Lung (tissue), 12 donors: ENCODE data around the gene SND1. TPM values are rescaled to one million over a fixed set of nuclear protein-coding genes. Genes with fewer than 3 reads are reported as not detected.

ENCODE experiments used
- ATAC-seq: fragments of 200-7000 bp; cut with Tn5 transposase; one replicate; pipeline ENCODE4 v1.9.1; 2020; ENCODE audit warnings: moderate number of reproducible peaks; ENCODE audit not compliant: insufficient read depth, low FRiP score
- DNase-seq, 3 donors: peaks; one replicate each; pipeline ENCODE4 v3.0.0-alpha.2; 2013 to 2017
- H3K27ac ChIP-seq, 2 donors: one replicate each; pipeline ENCODE4 v1.5.1; 2013; ENCODE audit warnings: mild to moderate bottlenecking in 2 of 2, moderate library complexity in 2 of 2, control low read depth in 1 of 2, inconsistent platforms in 1 of 2, low read depth in 1 of 2, low read length in 1 of 2
- H3K27me3 ChIP-seq, 3 donors: one replicate each; pipeline ENCODE4 v1.5.1; 2013; ENCODE audit warnings: low read length in 2 of 3; ENCODE audit not compliant: control insufficient read depth in 3 of 3, insufficient read depth in 3 of 3
- H3K36me3 ChIP-seq, 4 donors: one replicate each; pipeline ENCODE4 v1.5.1; 2013; ENCODE audit warnings: low read length in 4 of 4, mild to moderate bottlenecking in 1 of 4, moderate library complexity in 1 of 4; ENCODE audit not compliant: control insufficient read depth in 4 of 4, insufficient read depth in 4 of 4
- H3K4me1 ChIP-seq, 5 donors: one replicate each; pipeline ENCODE4 v1.5.1; 2013; ENCODE audit warnings: low read length in 5 of 5, mild to moderate bottlenecking in 2 of 5, moderate library complexity in 1 of 5; ENCODE audit not compliant: control insufficient read depth in 5 of 5, insufficient read depth in 5 of 5
- H3K4me3 ChIP-seq: one replicate; pipeline ENCODE4 v1.5.1; 2013; ENCODE audit warnings: mild to moderate bottlenecking, control low read depth, moderate library complexity
- H3K9ac ChIP-seq, 2 donors: one replicate each; pipeline ENCODE4 v1.5.1; 2013; ENCODE audit warnings: low read length in 2 of 2, control low read depth in 1 of 2; ENCODE audit not compliant: insufficient read depth in 1 of 2
- H3K9me3 ChIP-seq, 4 donors: one replicate each; pipeline ENCODE4 v1.5.1; 2013; ENCODE audit warnings: low read length in 3 of 4, mild to moderate bottlenecking in 1 of 4, moderate library complexity in 1 of 4; ENCODE audit not compliant: control insufficient read depth in 4 of 4, insufficient read depth in 3 of 4
- CTCF ChIP-seq: IDR thresholded peaks from 2 replicates; pipeline ENCODE4 v1.5.1; 2012; ENCODE audit warnings: mild to moderate bottlenecking; ENCODE audit errors: control extremely low read depth, extremely low read depth
- WGBS, 2 donors: extraction: QIAGEN DNeasy Blood & Tissue Kit; methylation state at CpG; one replicate each; pipeline ENCODE4 v1.1.7; 2013; 5-methylcytosine and 5-hydroxymethylcytosine counted together
- polyA plus RNA-seq, 2 donors: library from polyadenylated mRNA; stranded (reverse); fragments of 200-250 nt; gene quantifications; one replicate each; pipeline ENCODE4 v1.2.1, GENCODE V29; 2013
- total RNA-seq, 2 donors: library from RNA; depleted of rRNA in 1 of 2; stranded (reverse); fragments of >200 nt in 1 of 2; gene quantifications; one replicate each; pipeline ENCODE4 v1.2.1, GENCODE V29; 2014 to 2021
- donor health status: control.
- donor health status: control.
- donor health status: Bipolar disorder and iron deficiency.
- donor health status: healthy.
- donor health status: DM: yes; HTN: yes; CAD: no.

SND1 gene
- total and polyA plus RNA-seq, 4 donors: 94.5 to 210 (median 137) TPM

GRCh38 chr7:127821146-127821545 is 169.2 kb downstream of the SND1 start:
- Histone ChIP-seq H3K36me3 (peaks cover 0 to 2% (median 0%) of the 10 kb centered on the region in 4 donors), H3K27me3 (no peaks in the 10 kb centered on the region), H3K27ac (no peak overlapping the region), H3K4me1 (peaks cover 0 to 14% (median 10%) of the 10 kb centered on the region in 5 donors), H3K9ac (no peak overlapping the region), H3K9me3 (peaks cover 0 to 2% (median 0%) of the 10 kb centered on the region in 4 donors), H3K4me3 (no peak overlapping the region)
- no peak for ATAC-seq
- 97 to 99% methylated on average over 1 of the region's 1 CpG for WGBS, 2 donors
- DNase-seq: no peak
- no peak for TF ChIP-seq CTCF

- Histone ChIP-seq H3K4me1 (peaks cover 0 to 12% (median 10%) of the 10 kb centered on the region in 5 donors), H3K9ac (no peak overlapping the region), H3K36me3 (peaks cover 0 to 2% (median 0%) of the 10 kb centered on the region in 4 donors), H3K27ac (no peak overlapping the region), H3K9me3 (peaks cover 0 to 2% (median 0%) of the 10 kb centered on the region in 4 donors), H3K4me3 (no peak overlapping the region), H3K27me3 (no peaks in the 10 kb centered on the region)
- TF ChIP-seq CTCF: no peak
- WGBS, 2 donors: 72 to 77% methylated on average over 5 of the region's 5 CpGs
- DNase-seq (peak in 2 of 3 donors; percentile 32 to 64), ATAC-seq (peak; percentile 58)
Observed at GRCh38 chr7:127822822-127823508, 171.0 kb downstream of the SND1 start.

GRCh38 chr7:127824682-127825081 is 172.7 kb downstream of the SND1 start:
- peaks cover 0 to 2% (median 0%) of the 10 kb centered on the region in 4 donors for H3K36me3 ChIP-seq
- ATAC-seq (no peak), DNase-seq (no peak)
- no peak overlapping the region for H3K4me3 ChIP-seq
- no peak for TF ChIP-seq CTCF
- no peaks in the 10 kb centered on the region for H3K27me3 ChIP-seq
- WGBS, 2 donors: 63 to 97% methylated on average over 1 of the region's 1 CpG
- H3K9ac ChIP-seq: no peak overlapping the region
- no peak overlapping the region for H3K27ac ChIP-seq
- peaks cover 0 to 2% (median 0%) of the 10 kb centered on the region in 4 donors for H3K9me3 ChIP-seq
- H3K4me1 ChIP-seq: peaks cover 0 to 10% (median 9%) of the 10 kb centered on the region in 5 donors
